Mucosa of descending colon (tissue), 3 donors: ENCODE data around the gene DCLRE1C. TPM values are rescaled to one million over a fixed set of nuclear protein-coding genes. Genes with fewer than 3 reads are reported as not detected.
A peak's percentile ranks its signal among the peaks of the same experiment; 100 is the strongest.
"Not testable (repeated sequence)": the region's sequence is repeated elsewhere in the genome, so short reads cannot be mapped to it uniquely, and the experiment has no call there.

Experiments
- ATAC-seq: fragments of 200-7000 bp; cut with Tn5 transposase; one replicate; pipeline ENCODE4 v1.9.1; 2020; ENCODE audit warnings: mild to moderate bottlenecking, moderate library complexity
- DNase-seq, 3 donors: peaks; one replicate each; pipeline ENCODE4 v3.0.0-alpha.2; 2020
- H3K36me3 ChIP-seq: fragments of 200-600 bp; one replicate; pipeline ENCODE4 v1.8.0; 2021; ENCODE audit warnings: low read depth, mild to moderate bottlenecking
- H3K4me1 ChIP-seq: fragments of 200-600 bp; one replicate; pipeline ENCODE4 v1.8.0; 2021; ENCODE audit warnings: low read depth, mild to moderate bottlenecking
- H3K4me3 ChIP-seq: fragments of 200-600 bp; one replicate; pipeline ENCODE4 v1.8.0; 2021; ENCODE audit warnings: mild to moderate bottlenecking
- H3K9me3 ChIP-seq: fragments of 200-600 bp; one replicate; pipeline ENCODE4 v1.8.0; 2021; ENCODE audit warnings: mild to moderate bottlenecking
- CTCF ChIP-seq: fragments of 200-600 bp; IDR thresholded peaks from one replicate; pipeline ENCODE4 v1.8.0; 2022; ENCODE audit warnings: antibody characterized with exemption, mild to moderate bottlenecking
- intact Hi-C, 2 donors: fragments of 100-400 bp; cut with DNase I in 1 of 2; cut with micrococcal nuclease in 1 of 2; formaldehyde crosslinking; loops; one replicate each; pipeline versions ENCODE4 v1.11.0 to v1.11.1; 2022; cut with DNase I, micrococcal nuclease
- total RNA-seq, 3 donors: library from RNA; stranded (reverse); fragmentation: NEBNext Ultra II Directional in 2 of 3; extraction: Animal tissue kit (Norgen Biotek cat#: 25700) in 2 of 3; gene quantifications; one replicate each; pipeline versions ENCODE4 v1.2.1 to v1.2.4, GENCODE V29; 2021 to 2023
- donor health status: DM: no; HTN: no; CAD: no; lungs with moderate emphysema.
- donor health status: DM: no; HTN: no; CAD: no.
- donor health status: DM: no; HTN: yes; CAD: no.

The DCLRE1C gene
- total RNA-seq, 3 donors from 2014 or later, result 10.2 to 15.6 (median 12.4) TPM

- no peak for TF ChIP-seq CTCF
- no peaks in the 10 kb centered on the region for H3K4me1 ChIP-seq
- ATAC-seq (no peak), DNase-seq (no peak)
- no peaks in the 10 kb centered on the region for H3K9me3 ChIP-seq
- intact Hi-C loops, result no loop called here
- H3K36me3 ChIP-seq, result peaks cover 3% of the 10 kb centered on the region
- H3K4me3 ChIP-seq, result no peak overlapping the region
Observed at GRCh38 chr10:14947268-14947667, 6.6 kb downstream of the DCLRE1C start.

GRCh38 chr10:14945108-14945507 lies 8.8 kb downstream of the DCLRE1C start:
- TF ChIP-seq CTCF, result no peak
- Histone ChIP-seq H3K9me3 (no peaks in the 10 kb centered on the region), H3K4me1 (no peaks in the 10 kb centered on the region), H3K4me3 (no peak overlapping the region), H3K36me3 (peaks cover 3% of the 10 kb centered on the region)
- intact Hi-C loops, result no loop called here
- DNase-seq (no peak), ATAC-seq (no peak)

GRCh38 chr10:14942950-14943338 lies 11.0 kb downstream of the DCLRE1C start:
- H3K4me1 ChIP-seq, H3K4me3 ChIP-seq, intact Hi-C loops, H3K9me3 ChIP-seq, H3K36me3 ChIP-seq, DNase-seq, ATAC-seq: not testable (repeated sequence)

- H3K4me3 ChIP-seq, DNase-seq, intact Hi-C loops, H3K9me3 ChIP-seq, H3K4me1 ChIP-seq, H3K36me3 ChIP-seq: not testable (repeated sequence)
- ATAC-seq, result peak; percentile 47
Observed at GRCh38 chr10:14942147-14942949, 11.5 kb downstream of the DCLRE1C start.

- H3K9me3 ChIP-seq, H3K4me3 ChIP-seq, H3K4me1 ChIP-seq, intact Hi-C loops, DNase-seq, H3K36me3 ChIP-seq: not testable (repeated sequence)
- ATAC-seq, result peak; percentile 33
Observed at GRCh38 chr10:14938971-14939370, 14.9 kb downstream of the DCLRE1C start.

GRCh38 chr10:14936584-14936983 lies 17.3 kb downstream of the DCLRE1C start:
- ATAC-seq, result no peak
- H3K4me3 ChIP-seq, result no peak overlapping the region
- no peaks in the 10 kb centered on the region for H3K4me1 ChIP-seq
- intact Hi-C loops, result no loop called here
- no peak for DNase-seq
- no peaks in the 10 kb centered on the region for H3K36me3 ChIP-seq
- no peaks in the 10 kb centered on the region for H3K9me3 ChIP-seq
- no peak for TF ChIP-seq CTCF

GRCh38 chr10:14930610-14931009 lies 23.3 kb downstream of the DCLRE1C start:
- no peaks in the 10 kb centered on the region for H3K4me1 ChIP-seq
- ATAC-seq (no peak), DNase-seq (no peak)
- no peaks in the 10 kb centered on the region for H3K9me3 ChIP-seq
- intact Hi-C loops, result no loop called here
- no peaks in the 10 kb centered on the region for H3K36me3 ChIP-seq
- H3K4me3 ChIP-seq, result no peak overlapping the region
- no peak for TF ChIP-seq CTCF
